Measurements from ENCODE around the gene ZNF280B.
"Not testable (repeated sequence)": the region's sequence is repeated elsewhere in the genome, so short reads cannot be mapped to it uniquely, and the experiment has no call there.

ZNF280B gene

DNA sequence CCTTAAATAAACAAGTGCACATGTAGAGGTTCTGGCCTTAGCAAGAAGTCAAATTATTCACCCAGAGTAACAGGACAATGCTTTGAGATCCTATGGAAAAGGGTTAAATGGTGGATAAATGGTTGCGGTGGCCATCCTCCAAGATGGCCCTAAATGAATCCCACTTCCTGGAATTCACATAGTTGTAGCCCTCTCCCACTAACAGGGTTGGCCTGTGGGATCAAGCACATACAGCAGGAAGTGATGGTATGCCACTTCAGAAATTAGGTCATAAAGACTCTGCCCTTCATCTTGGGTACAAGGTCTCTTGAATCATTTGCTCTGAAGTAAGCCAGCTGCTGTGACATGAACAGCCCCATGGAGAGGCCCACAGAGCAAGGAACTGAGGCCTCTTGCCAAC is 1.8 kb downstream of the ZNF280B start:
- DNase-seq: no peak

DNA sequence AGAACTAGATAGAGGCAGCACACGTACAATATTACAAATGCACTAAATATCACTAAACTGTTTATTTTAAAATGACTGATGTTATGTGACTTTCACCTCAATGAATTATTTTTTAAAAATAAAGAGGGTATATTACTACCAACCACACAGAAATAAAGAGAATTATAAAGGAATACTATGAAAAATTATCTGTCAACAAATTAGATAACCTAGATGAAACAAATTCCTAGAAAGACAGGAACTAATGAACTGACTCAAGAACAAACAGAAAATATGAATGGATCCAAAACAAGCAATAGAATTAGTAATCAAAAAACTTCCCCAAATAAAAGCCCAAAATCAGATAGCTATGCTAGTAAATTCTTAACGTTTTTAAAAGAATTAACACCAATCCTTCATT is 10.3 kb downstream of the ZNF280B start:
- no peak for DNase-seq

DNA sequence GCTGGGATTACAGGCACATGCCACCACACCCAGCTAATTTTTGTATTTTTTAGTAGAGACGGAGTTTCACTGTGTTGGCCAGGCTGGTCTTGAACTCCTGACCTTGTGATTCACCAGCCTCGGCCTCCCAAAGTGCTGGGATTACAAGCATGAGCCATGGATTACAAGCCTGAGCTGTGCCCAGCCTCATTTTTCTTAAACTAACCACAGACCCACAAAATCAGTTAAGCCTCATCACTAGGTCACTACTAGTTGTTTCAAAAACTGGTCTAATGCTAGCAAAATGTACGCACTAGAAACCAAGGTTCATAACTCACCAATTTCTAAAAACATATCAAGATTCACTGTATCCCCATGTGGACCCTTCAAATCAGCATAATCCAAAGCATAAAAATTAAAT is 17.0 kb downstream of the ZNF280B start:
- DNase-seq: not testable (repeated sequence)

- DNase-seq: no peak
Observed at GRCh38 chr22:22488736-22489135, 19.8 kb downstream of the ZNF280B start.

DNA sequence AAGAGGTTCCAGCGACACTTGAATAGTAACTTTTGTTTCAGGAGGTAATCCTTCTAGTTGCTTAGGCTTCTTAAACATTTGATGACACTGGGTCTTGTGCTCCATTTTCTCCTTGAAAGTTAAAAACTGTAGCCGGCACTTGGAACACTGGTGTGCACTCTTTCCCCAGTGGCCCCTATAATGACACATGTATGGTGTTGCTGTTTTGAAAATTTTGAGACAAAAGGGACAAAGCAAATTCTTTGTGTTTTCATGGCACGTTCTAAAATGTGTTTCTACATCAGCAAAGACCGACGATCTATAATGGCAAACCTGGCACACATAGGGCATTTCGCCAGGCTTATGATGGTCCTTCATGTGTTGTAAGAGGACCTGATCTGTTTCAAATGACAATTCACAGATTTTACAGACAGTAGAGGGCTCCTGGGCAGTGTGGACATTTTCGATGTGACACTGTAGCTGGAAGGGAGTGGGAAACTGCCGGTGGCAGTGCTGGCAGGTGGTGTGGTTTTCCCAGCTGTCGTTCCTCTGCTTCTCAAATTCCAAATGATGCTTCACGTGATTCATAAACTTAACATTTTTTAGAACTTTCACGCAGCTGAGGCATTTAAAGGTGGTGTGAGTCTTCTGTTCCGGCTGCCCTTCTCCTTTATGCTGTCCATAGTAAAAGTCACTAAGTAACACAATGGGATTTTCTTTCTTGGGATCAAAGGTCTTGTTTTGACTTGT is 20.5 kb downstream of the ZNF280B start:
- DNase-seq: no peak

- no peak for DNase-seq
Observed at GRCh38 chr22:22487059-22487458, 21.5 kb downstream of the ZNF280B start.

DNA sequence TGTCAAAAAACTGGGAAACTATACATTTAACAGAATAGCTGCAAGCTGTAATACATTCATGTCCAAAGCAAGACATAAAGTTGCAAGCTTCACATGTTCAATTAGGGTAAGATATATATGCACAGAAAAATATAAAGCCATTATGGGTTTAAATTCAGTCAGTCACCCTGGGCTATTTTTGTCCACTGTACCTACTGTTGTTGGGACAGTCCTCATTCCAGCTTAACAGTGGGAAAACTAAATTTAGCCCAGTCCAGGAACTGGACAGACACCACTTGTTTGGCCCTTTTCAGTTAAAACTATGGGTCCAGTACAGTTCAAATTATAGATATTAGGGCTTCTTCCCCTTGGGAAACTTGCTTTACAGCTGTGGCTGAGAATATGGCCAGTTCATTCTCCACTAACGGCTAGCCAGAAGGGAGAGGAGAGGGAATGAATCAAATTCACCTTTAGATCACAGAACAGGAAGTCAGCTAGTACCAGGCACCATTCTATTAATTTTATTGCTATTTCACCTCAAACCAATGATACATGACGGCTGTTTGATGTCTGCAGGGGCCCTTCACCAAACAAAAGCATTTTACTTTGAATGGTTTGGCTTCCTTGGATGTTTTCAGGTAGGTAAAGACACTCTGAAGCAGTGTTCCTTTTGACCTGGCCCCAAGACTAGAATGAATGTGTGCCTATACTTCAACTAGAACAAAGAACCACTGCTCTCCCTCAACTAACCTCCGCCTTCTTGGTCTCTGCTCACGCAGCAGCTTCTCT is 22.2 kb downstream of the ZNF280B start:
- no peak for DNase-seq

GRCh38 chr22:22485524-22485923 is 23.0 kb downstream of the ZNF280B start:
- no peak for DNase-seq

GRCh38 chr22:22484023-22484422 is 24.5 kb downstream of the ZNF280B start:
- DNase-seq: no peak

DNA sequence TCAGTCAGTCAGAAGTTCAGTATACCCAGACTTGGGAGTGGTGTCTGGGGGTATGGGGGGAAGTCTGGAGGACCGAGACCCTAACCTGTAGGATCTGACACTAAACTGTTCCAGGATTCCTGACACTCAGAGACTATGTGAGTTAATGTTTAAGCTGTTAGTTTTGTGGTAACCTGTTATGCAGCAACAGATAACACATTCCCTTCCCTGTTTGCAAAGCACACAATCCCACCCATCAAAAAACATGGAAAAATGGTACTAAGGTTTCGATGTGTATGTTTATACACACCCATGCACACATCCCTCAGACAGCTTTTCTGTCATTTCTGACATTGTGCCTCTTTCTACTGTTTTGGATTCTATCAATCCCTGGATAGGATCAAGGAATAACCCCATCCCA is 27.6 kb downstream of the ZNF280B start:
- no peak for DNase-seq

DNA sequence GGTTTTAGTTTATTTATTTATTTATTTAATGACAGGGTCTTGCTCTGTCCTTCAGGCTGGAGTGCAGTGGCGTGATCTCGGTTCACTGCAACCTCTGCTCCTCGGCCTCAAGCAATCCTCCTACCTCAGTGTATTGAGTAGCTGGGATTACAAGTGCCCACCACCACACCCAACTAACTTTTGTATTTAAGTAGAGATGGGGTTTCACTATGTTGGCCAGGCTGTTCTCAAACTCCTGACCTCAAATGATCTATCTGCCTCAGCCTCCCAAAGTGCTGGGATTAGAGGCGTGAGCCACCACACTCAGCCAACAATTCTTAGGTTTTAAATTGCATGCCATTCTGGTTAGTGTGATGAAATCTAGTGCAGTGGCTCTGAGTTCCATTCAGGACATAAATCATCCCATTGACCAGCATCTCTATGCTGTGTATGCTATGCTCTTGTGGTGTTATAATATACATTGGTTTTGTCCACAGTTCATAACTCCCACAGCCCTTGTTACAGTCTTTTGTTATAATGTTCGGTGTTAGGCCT is 28.5 kb downstream of the ZNF280B start:
- DNase-seq: no peak

DNA sequence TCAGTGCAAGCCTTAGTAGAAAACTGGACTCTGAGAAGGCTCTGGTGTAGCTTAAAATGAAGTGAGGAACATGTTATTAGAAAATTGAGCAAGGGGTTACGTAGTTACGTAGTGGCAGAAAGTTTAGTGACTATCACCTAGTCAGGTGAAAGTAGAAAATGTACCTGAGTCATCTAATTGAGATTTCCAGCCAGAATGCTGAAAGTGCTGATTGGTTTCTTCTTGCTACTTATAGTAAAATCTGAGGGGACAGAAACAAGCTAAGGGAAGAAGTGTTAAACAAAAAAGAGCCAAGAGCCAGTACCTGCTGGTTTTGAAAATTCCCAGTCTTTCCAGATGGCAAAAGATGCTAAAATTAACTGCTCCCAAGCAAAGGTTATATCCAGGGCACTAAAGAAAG is 29.4 kb downstream of the ZNF280B start:
- no peak for DNase-seq

- DNase-seq: no peak
Observed at GRCh38 chr22:22478470-22478869, 30.1 kb downstream of the ZNF280B start.

DNA sequence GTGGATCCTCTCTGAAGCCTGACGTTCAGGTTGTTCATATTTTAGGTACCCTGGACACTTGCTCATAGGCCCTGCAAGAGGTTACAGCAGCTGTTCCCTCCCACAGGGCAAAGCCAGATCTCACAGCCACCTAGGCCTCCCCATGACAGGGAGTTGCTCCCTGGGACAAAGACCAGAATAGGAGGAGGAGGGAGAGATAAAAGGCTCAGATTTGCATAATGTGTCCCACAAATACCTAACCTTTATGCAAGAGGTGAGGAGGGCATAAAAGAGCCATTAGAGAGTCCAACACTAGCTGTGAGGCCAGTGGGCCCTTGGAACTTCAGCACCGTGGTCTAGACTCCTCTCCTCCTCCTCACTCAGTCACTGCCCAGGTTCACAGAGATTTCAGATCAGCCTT is 33.8 kb downstream of the ZNF280B start:
- DNase-seq: no peak

DNA sequence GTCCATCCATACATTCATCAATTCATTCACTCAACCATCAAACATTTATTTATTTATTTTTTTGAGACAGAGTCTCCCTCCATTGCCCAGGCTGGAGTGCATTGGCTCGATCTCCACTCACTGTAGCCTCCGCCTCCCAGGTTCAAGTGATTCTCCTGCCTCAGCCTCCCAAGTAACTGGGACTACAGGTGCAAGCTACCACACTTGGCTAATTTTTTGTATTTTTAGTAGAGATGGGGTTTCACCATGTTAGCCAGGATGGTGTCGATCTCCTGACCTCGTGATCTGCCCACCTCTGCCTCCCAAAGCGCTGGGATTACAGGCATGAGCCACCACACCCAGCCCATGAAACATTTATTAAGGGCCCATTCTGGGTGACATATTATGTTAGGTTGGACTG is 37.4 kb downstream of the ZNF280B start:
- DNase-seq: not testable (repeated sequence)

GRCh38 chr22:22469527-22469926 is 39.0 kb downstream of the ZNF280B start:
- no peak for DNase-seq

- not testable (repeated sequence) for DNase-seq
Observed at GRCh38 chr22:22468794-22469469, 39.6 kb downstream of the ZNF280B start.

DNA sequence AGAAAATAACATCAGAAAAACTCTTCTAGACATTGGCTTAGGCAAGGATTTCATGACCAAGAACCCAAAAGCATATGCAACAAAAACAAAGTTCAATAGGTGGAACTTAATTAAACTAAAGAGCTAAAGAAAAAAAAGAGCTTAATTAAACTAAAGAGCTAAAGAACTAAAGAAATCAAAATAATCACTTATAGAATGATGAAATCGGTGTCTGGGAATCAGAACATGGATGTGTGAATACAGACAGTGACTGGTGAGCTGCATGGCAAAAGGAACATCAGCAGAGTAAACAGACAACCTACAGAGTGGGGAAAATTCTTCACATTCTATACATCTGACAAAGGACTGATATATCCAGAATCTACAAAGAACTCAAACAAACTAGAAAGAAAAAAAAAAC is 41.4 kb downstream of the ZNF280B start:
- DNase-seq: no peak

- DNase-seq: no peak
Observed at GRCh38 chr22:22465782-22466181, 42.8 kb downstream of the ZNF280B start.

DNA sequence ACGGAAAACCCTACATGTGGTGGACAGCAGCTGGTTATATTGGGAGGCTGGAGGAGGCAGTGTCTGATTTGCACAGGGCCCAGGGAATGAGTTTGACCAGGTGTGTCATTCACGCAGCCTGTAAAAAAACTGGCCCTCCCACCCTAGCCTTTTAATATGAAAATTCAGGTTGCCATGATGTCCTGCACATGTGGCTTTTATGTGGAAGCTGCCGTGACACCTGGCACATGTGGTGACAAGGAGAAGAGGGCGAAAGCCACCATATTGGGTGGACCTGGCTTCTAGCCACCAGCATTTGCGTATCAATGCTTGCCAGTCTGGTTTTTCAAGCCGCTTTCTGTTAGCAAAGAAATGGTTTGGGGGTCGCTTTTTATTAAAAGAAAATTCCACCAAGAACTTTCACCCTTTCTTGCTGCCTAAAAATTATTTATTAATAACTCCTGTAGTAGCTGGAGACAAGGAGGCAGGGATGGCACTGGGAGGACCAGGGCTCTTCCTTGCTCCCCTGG is 43.4 kb downstream of the ZNF280B start:
- DNase-seq: no peak

GRCh38 chr22:22464541-22465054 is 43.9 kb downstream of the ZNF280B start:
- no peak for DNase-seq

- DNase-seq: peak; percentile 68
Observed at GRCh38 chr22:22463855-22464540, 44.5 kb downstream of the ZNF280B start.
